Measurements from ENCODE around the gene HLA-DQA1.

DNA sequence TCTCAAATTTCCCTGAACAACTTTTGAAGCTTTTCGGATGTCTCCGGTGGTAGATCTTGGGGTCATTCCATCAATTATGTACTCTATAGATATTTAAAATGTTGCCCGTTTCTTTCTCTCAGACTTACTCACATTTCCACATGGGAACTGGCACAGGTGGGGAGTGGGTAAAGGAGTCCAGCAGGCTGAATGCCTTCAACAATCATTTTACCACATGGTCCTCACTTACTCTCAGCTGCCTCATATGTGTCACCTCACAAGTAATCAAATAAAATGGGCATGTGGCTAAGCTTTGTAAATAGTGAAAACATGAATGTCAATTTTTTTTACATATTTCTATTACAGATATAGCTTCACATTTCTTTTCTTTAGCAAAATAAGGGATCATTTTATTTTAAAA lies 677 bp downstream of the HLA-DQA1 start:
- TF ChIP-seq MEF2A (IDR thresholded peaks at IDR 0.05; ENCODE audit: control insufficient read depth, low read depth, low read length): no peak
- TF ChIP-seq CBX3 (IDR thresholded peaks at IDR 0.05; ENCODE audit: borderline replicate concordance in 1 of 2, low read length in 2 of 2): no peak
- TF ChIP-seq, protein P1, sequence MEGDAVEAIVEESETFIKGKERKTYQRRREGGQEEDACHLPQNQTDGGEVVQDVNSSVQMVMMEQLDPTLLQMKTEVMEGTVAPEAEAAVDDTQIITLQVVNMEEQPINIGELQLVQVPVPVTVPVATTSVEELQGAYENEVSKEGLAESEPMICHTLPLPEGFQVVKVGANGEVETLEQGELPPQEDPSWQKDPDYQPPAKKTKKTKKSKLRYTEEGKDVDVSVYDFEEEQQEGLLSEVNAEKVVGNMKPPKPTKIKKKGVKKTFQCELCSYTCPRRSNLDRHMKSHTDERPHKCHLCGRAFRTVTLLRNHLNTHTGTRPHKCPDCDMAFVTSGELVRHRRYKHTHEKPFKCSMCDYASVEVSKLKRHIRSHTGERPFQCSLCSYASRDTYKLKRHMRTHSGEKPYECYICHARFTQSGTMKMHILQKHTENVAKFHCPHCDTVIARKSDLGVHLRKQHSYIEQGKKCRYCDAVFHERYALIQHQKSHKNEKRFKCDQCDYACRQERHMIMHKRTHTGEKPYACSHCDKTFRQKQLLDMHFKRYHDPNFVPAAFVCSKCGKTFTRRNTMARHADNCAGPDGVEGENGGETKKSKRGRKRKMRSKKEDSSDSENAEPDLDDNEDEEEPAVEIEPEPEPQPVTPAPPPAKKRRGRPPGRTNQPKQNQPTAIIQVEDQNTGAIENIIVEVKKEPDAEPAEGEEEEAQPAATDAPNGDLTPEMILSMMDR (IDR thresholded peaks at IDR 0.05 in 2 of 3, conservative IDR thresholded peaks at IDR 0.05 in 1 of 3; ENCODE audit: insufficient read depth in 2 of 3, low read depth in 1 of 3, low read length in 3 of 3): no peak
- no peak for TF ChIP-seq ZKSCAN3 (CRISPR knock-in tag; IDR thresholded peaks at IDR 0.05)
- TF ChIP-seq, protein P2, sequence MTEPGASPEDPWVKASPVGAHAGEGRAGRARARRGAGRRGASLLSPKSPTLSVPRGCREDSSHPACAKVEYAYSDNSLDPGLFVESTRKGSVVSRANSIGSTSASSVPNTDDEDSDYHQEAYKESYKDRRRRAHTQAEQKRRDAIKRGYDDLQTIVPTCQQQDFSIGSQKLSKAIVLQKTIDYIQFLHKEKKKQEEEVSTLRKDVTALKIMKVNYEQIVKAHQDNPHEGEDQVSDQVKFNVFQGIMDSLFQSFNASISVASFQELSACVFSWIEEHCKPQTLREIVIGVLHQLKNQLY (CRISPR knock-in tag; conservative IDR thresholded peaks at IDR 0.05): no peak
- no peak for TF ChIP-seq EZH2 (IDR thresholded peaks at IDR 0.05; ENCODE audit: borderline replicate concordance, low read depth, low read length)
- TF ChIP-seq PPARD (CRISPR knock-in tag; IDR thresholded peaks at IDR 0.05): no peak
- no peak for TF ChIP-seq ETS1 (conservative IDR thresholded peaks at IDR 0.05; ENCODE audit: control insufficient read depth, low read depth, low read length)
- TF ChIP-seq CHD2 (IDR thresholded peaks at IDR 0.05; ENCODE audit: low read depth, low read length): no peak
- no peak for TF ChIP-seq MYC (IDR thresholded peaks at IDR 0.05; ENCODE audit: low read depth, low read length)
- no peak for TF ChIP-seq MYC (CRISPR knock-in tag; IDR thresholded peaks at IDR 0.05; ENCODE audit: borderline replicate concordance, low read depth)
